Neutrophil (primary cell): Measurements from ENCODE around the gene VRTN.

Source experiments
- H3K27ac ChIP-seq: fragments of 200-600 bp; sonication (generic); 2 replicates; pipeline ENCODE4 v1.5.1; 2016; ENCODE audit warnings: mild to moderate bottlenecking, moderate library complexity
- H3K27me3 ChIP-seq: fragments of 200-600 bp; sonication (generic); 2 replicates; pipeline ENCODE4 v1.6.0; 2016; ENCODE audit warnings: mild to moderate bottlenecking
- H3K36me3 ChIP-seq: fragments of 200-600 bp; sonication (generic); 2 replicates; pipeline ENCODE4 v1.5.1; 2017
- H3K4me1 ChIP-seq, 2 experiments: fragments of 200-600 bp in 1 of 2; sonication (generic) in 1 of 2; 1 replicate in 1 of 2; 2 replicates in 1 of 2; pipeline versions ENCODE4 v1.5.1 to v1.6.1; 2013 to 2016; ENCODE audit warnings: low read depth in 1 of 2, low read length in 1 of 2, mild to moderate bottlenecking in 1 of 2, moderate library complexity in 1 of 2; ENCODE audit not compliant: control insufficient read depth in 1 of 2, insufficient read depth in 1 of 2
- H3K4me3 ChIP-seq, 2 experiments: fragments of 200-600 bp in 1 of 2; sonication (generic) in 1 of 2; 1 replicate in 1 of 2; 2 replicates in 1 of 2; pipeline ENCODE4 v1.5.1; 2013 to 2016; ENCODE audit warnings: low read depth in 1 of 2, low read length in 1 of 2, mild to moderate bottlenecking in 1 of 2, moderate library complexity in 1 of 2
- H3K9me3 ChIP-seq: fragments of 200-600 bp; sonication (generic); 2 replicates; pipeline ENCODE4 v1.5.1; 2016
- TF ChIP-seq, protein P1 (sequence below): fragments of 200-600 bp; sonication (generic); IDR thresholded peaks from 2 replicates; pipeline ENCODE4 v1.5.1; 2016; ENCODE audit warnings: antibody characterized with exemption

Gene VRTN

DNA sequence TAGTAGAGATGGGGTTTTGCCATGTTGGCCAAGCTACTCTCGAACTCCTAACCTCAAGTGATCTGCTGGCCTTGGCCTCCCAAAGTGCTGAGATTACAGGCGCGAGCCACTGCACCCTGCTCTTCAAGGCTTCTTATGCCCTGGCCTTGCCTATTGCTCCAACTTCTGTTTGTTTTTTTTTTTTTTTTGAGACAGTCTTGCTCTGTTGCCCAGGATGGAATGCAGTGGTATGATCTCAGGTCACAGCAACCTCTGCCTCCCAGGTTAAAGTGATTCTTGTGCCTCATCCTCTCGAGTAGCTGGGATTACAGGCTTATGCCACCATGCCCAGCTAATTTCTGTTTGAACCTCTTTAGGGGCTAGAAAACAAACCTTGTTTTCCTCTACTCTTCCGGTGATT is 39.6 kb upstream of the VRTN start:
- H3K36me3 ChIP-seq, result no peaks in the 10 kb centered on the region
- no peak overlapping the region for H3K27ac ChIP-seq
- TF ChIP-seq, protein P1, sequence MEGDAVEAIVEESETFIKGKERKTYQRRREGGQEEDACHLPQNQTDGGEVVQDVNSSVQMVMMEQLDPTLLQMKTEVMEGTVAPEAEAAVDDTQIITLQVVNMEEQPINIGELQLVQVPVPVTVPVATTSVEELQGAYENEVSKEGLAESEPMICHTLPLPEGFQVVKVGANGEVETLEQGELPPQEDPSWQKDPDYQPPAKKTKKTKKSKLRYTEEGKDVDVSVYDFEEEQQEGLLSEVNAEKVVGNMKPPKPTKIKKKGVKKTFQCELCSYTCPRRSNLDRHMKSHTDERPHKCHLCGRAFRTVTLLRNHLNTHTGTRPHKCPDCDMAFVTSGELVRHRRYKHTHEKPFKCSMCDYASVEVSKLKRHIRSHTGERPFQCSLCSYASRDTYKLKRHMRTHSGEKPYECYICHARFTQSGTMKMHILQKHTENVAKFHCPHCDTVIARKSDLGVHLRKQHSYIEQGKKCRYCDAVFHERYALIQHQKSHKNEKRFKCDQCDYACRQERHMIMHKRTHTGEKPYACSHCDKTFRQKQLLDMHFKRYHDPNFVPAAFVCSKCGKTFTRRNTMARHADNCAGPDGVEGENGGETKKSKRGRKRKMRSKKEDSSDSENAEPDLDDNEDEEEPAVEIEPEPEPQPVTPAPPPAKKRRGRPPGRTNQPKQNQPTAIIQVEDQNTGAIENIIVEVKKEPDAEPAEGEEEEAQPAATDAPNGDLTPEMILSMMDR, result no peak
- H3K4me1 ChIP-seq, result no peaks in the 10 kb centered on the region
- H3K27me3 ChIP-seq, result no peaks in the 10 kb centered on the region
- no peaks in the 10 kb centered on the region for H3K9me3 ChIP-seq
- H3K4me3 ChIP-seq, result no peak overlapping the region

DNA sequence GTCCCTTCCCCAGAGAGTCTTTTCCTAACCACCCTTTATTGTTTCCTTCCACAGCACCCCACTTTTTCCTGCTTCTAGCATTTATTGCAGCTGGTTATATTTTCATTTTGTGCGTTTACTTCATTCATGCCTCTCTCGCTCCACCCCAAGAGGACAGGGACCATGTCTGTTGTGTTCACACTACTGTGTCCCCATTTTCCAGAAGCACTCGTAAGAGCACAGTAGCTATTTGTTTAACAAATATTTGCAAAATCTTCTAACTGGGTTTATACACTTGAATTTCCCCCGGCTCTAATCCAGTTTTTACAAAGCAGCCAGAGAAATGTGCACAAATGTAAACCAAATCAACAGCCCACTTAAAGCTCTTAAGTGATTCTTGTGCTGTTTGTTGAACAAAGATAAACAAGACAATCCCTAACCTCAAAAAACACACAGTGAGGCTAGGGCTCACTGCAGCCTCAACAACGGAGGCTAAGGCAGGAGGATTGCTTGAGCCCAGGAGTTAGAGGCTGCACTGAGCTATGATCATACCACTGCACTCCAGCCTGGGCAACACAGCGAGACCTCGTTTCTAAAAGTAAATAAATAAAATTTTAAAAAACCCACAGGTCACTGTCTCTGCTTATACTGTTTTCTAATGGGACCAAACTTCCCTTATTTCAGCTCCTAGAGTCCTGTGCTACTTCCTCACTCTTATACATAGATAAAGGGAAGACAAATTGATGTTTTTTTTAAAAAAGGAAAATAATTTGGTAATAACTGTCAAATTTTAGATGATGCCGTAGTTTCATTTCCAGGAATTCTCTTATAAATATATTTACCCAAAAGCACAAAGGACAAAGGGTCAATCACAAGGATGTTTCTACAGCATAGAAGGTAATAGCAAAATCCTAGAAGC is 38.9 kb upstream of the VRTN start:
- Histone ChIP-seq H3K27ac (no peak overlapping the region), H3K36me3 (no peaks in the 10 kb centered on the region), H3K27me3 (no peaks in the 10 kb centered on the region), H3K9me3 (no peaks in the 10 kb centered on the region), H3K4me1 (no peaks in the 10 kb centered on the region), H3K4me3 (no peak overlapping the region)
- TF ChIP-seq, protein P1, result no peak

DNA sequence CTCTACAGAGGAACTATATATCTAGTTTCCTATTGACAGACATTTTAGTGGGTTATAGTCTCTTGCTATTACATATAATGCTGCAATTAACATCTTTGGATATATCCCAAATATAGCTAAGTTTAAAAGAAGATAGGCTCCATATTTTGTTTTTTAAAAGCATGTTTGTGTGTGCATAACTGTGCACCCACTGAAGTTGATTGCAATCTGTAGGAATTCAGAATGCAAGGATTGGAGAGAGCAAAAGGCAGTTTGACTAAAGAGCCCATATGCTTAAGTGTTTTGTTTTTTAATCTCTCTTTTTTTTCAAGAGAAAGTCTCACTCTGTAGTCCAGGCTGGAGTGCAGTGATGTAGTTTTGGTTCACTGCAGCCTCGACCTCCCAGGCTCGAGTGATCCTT is 36.1 kb upstream of the VRTN start:
- no peaks in the 10 kb centered on the region for H3K4me1 ChIP-seq
- no peak overlapping the region for H3K27ac ChIP-seq
- no peak overlapping the region for H3K4me3 ChIP-seq
- H3K9me3 ChIP-seq, result no peaks in the 10 kb centered on the region
- H3K36me3 ChIP-seq, result no peaks in the 10 kb centered on the region
- H3K27me3 ChIP-seq, result no peaks in the 10 kb centered on the region
- TF ChIP-seq, protein P1, result no peak

DNA sequence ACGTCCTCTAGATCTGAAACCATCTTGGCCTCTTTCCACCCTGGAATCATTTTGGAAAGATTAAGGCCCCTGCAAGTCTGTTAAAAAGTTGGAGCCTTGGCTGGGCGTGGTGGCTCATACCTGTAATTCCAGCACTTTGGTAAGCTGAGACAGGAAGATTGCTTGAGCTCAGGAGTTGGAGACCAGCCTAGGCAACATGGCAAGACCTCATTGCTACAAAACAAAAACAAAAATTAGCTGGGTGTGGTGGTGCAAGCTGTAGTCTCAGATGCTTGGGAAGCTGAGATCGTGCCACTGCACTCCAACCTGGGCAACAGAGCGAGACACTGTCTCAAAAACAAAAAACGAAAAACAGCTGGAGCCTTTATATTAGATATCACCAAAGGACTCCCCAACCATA is 34.7 kb upstream of the VRTN start:
- Histone ChIP-seq H3K27ac (no peak overlapping the region), H3K9me3 (no peaks in the 10 kb centered on the region), H3K36me3 (no peaks in the 10 kb centered on the region), H3K27me3 (no peaks in the 10 kb centered on the region), H3K4me3 (no peak overlapping the region), H3K4me1 (no peaks in the 10 kb centered on the region)
- TF ChIP-seq, protein P1, result no peak

DNA sequence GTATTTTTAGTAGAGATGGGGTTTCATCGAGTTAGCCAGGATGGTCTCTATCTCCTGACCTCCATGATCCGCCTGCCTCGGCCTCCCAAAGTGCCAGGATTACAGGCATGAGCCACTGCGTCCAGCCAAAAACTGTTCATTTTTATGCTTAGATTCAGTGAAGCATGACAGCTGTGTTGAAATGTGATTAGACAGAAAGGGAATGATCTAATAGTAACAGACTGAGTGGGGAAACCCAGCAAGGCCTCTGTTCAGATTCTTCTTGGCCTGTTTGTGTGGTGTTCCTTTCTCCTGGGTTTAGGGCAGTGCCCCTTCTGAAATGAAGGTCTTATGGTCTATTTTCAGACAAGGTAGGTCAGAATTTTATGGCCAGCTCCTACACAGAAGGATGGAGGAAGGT is 33.7 kb upstream of the VRTN start:
- H3K27ac ChIP-seq, result no peak overlapping the region
- no peaks in the 10 kb centered on the region for H3K27me3 ChIP-seq
- no peak overlapping the region for H3K4me3 ChIP-seq
- TF ChIP-seq, protein P1, result no peak
- no peaks in the 10 kb centered on the region for H3K36me3 ChIP-seq
- H3K9me3 ChIP-seq, result no peaks in the 10 kb centered on the region
- no peaks in the 10 kb centered on the region for H3K4me1 ChIP-seq
